ENCODE measurements around the gene EEPD1.

EEPD1 gene

GRCh38 chr7:36262309-36263094 lies 109.4 kb downstream of the EEPD1 start:
- no peak for DNase-seq

GRCh38 chr7:36263095-36263484 lies 110.0 kb downstream of the EEPD1 start:
- no peak for DNase-seq

GRCh38 chr7:36264123-36264801 lies 111.2 kb downstream of the EEPD1 start:
- no peak for DNase-seq

GRCh38 chr7:36264913-36265516 lies 112.0 kb downstream of the EEPD1 start:
- DNase-seq, result no peak

- no peak for DNase-seq
These were observed 112.6 kb downstream of the EEPD1 start for GRCh38 chr7:36265680-36266079.

GRCh38 chr7:36266190-36266589 lies 113.1 kb downstream of the EEPD1 start:
- DNase-seq, result no peak

- DNase-seq, result no peak
These were observed 113.6 kb downstream of the EEPD1 start for GRCh38 chr7:36266683-36267082.

GRCh38 chr7:36272211-36272566 lies 119.1 kb downstream of the EEPD1 start:
- DNase-seq, result no peak

GRCh38 chr7:36272567-36273269 lies 119.7 kb downstream of the EEPD1 start:
- DNase-seq, result no peak

- DNase-seq, result no peak
These were observed 120.8 kb downstream of the EEPD1 start for GRCh38 chr7:36273836-36274235.

- DNase-seq, result no peak
These were observed 122.8 kb downstream of the EEPD1 start for GRCh38 chr7:36275735-36276284.

GRCh38 chr7:36276428-36277248 lies 123.6 kb downstream of the EEPD1 start:
- no peak for DNase-seq

- DNase-seq, result no peak
These were observed 124.1 kb downstream of the EEPD1 start for GRCh38 chr7:36277249-36277542.

- DNase-seq, result no peak
These were observed 125.1 kb downstream of the EEPD1 start for GRCh38 chr7:36278069-36278619.

GRCh38 chr7:36278620-36279172 lies 125.6 kb downstream of the EEPD1 start:
- no peak for DNase-seq

- no peak for DNase-seq
These were observed 126.3 kb downstream of the EEPD1 start for GRCh38 chr7:36279200-36279925.

GRCh38 chr7:36279926-36280315 lies 126.9 kb downstream of the EEPD1 start:
- DNase-seq, result no peak

- DNase-seq, result no peak
These were observed 128.1 kb downstream of the EEPD1 start for GRCh38 chr7:36280840-36281812.

- DNase-seq, result no peak
These were observed 129.1 kb downstream of the EEPD1 start for GRCh38 chr7:36281945-36282717.

Data from cerebellar nuclear complex (tissue), 1 donor.